ENCODE results near the gene OR6C6. TPM values are rescaled to one million over a fixed set of nuclear protein-coding genes. Genes with fewer than 3 reads are reported as not detected.

The OR6C6 gene
- total RNA-seq, 2 experiments from 2014 or later = not detected

- Mint-ChIP-seq H3K9me3 (ENCODE audit: low read depth) (no peaks in the 10 kb centered on the region), H3K27ac (no peak within 1 kb of the TSS), H3K27me3 (peaks cover 17% of the 10 kb centered on the region), H3K4me3 (no peak within 1 kb of the TSS), H3K4me1 (no peaks in the 10 kb centered on the region), H3K36me3 (ENCODE audit: low read depth) (no peaks in the 10 kb centered on the region)
- POLR2A ChIA-PET = no interaction called here
- CTCF ChIA-PET = interaction anchor here (1.0 to 1.1 kb wide), 2 partner anchors 10 to 375 kb away, joined by 3 to 4 read pairs; no protein-coding TSS in a partner anchor
- no peak for DNase-seq
- ATAC-seq = no peak
- intact Hi-C loops (cut with DNase I, micrococcal nuclease) = no loop called here
These were observed 52.1 kb downstream of the OR6C6 start, which contains the start of gene OR6C74 for GRCh38 chr12:55244309-55244708. Gene OR6C74, plus strand, starts transcription at chr12:55244609. Its CDS starts 2,679 bp downstream, at chr12:55247288.

Other genes with a start within 250 kb of the OR6C6 start
- not detected for gene OR9K2, start 170.2 kb downstream of the OR6C6 start, total RNA-seq
- gene OR10A7, start 75.5 kb downstream of the OR6C6 start, total RNA-seq = not detected
- gene OR6C74, start 52.0 kb downstream of the OR6C6 start, total RNA-seq = not detected
- gene OR6C1, start 17.8 kb upstream of the OR6C6 start, total RNA-seq = not detected
- not detected for gene OR6C3, start 34.2 kb upstream of the OR6C6 start, total RNA-seq
- not detected for gene OR6C75, start 66.4 kb upstream of the OR6C6 start, total RNA-seq
- not detected for gene OR6C65, start 104.0 kb upstream of the OR6C6 start, total RNA-seq
- gene OR6C76, start 129.7 kb upstream of the OR6C6 start, total RNA-seq = not detected
- not detected for gene OR6C2, start 147.5 kb upstream of the OR6C6 start, total RNA-seq
- not detected for gene OR6C70, start 173.6 kb upstream of the OR6C6 start, total RNA-seq
- not detected for gene OR6C68, start 195.8 kb upstream of the OR6C6 start, total RNA-seq

Data from activated CD4-positive, alpha-beta T cell treated with anti-CD3 and anti-CD28 coated beads for 36 hours (primary cell).